Left lung (tissue), 10 donors: ENCODE measurements around the gene TAAR9. TPM values are rescaled to one million over a fixed set of nuclear protein-coding genes. Genes with fewer than 3 reads are reported as not detected.
"Not testable (repeated sequence)": the region's sequence is repeated elsewhere in the genome, so short reads cannot be mapped to it uniquely, and the experiment has no call there.

Experiments used
- ATAC-seq: fragments of 200-7000 bp; cut with Tn5 transposase; one replicate; pipeline ENCODE4 v1.9.1; 2020; ENCODE audit warnings: moderate library complexity
- DNase-seq, 4 donors: peaks; one replicate each; pipeline ENCODE4 v3.0.0-alpha.2; 2013 to 2020
- H3K27ac ChIP-seq, 2 donors: fragments of 200-600 bp; sonication (generic) in 1 of 2; one replicate each; pipeline versions ENCODE4 v1.5.0 to v1.8.0; 2020 to 2021
- H3K27me3 ChIP-seq, 2 donors: fragments of 200-600 bp; sonication (generic) in 1 of 2; one replicate each; pipeline versions ENCODE4 v1.5.0 to v1.8.0; 2020 to 2021
- H3K36me3 ChIP-seq, 2 donors: fragments of 200-600 bp; sonication (generic) in 1 of 2; one replicate each; pipeline versions ENCODE4 v1.5.0 to v1.8.0; 2020 to 2021
- H3K4me1 ChIP-seq, 2 donors: fragments of 200-600 bp; one replicate each; pipeline ENCODE4 v1.8.0; 2021
- H3K4me3 ChIP-seq, 2 donors: fragments of 200-600 bp; sonication (generic) in 1 of 2; one replicate each; pipeline versions ENCODE4 v1.5.0 to v1.8.0; 2020 to 2021; ENCODE audit warnings: mild to moderate bottlenecking in 1 of 2
- H3K9me3 ChIP-seq, 2 donors: fragments of 200-600 bp; sonication (generic) in 1 of 2; one replicate each; pipeline versions ENCODE4 v1.5.0 to v1.8.0; 2020 to 2021
- intact Hi-C, 2 donors: fragments of 100-400 bp; cut with DNase I; formaldehyde crosslinking; loops; one replicate each; pipeline versions ENCODE4 v1.11.2 to v1.14.2; 2022
- polyA plus RNA-seq, 6 donors: library from polyadenylated mRNA; unstranded; fragments of 120-200 nt; gene quantifications; one replicate each; pipeline ENCODE4 v1.2.1, GENCODE V29; 2013; ENCODE audit not compliant: insufficient read length in 6 of 6
- total RNA-seq, 2 donors: library from RNA; stranded (reverse); fragmentation: NEBNext Ultra II Directional; extraction: Animal tissue kit (Norgen Biotek cat#: 25700); gene quantifications; one replicate each; pipeline ENCODE4 v1.2.1, GENCODE V29; 2021
- TF ChIP-seq, protein P1 (sequence below), 2 donors: fragments of 200-600 bp; sonication (generic) in 1 of 2; IDR thresholded peaks; one replicate each; pipeline versions ENCODE4 v1.5.0 to v1.8.0; 2021; ENCODE audit warnings: antibody characterized with exemption in 2 of 2
- donor health status: DM: no; HTN: yes; CAD: no.
- donor health status: DM: no; HTN: no; CAD: no.

The TAAR9 gene
- total and polyA plus RNA-seq, 8 donors, result not detected

GRCh38 chr6:132544826-132545225 lies 6.7 kb downstream of the TAAR9 start:
- intact Hi-C loops, result no loop called here
- DNase-seq (no peak), ATAC-seq (no peak)
- Histone ChIP-seq H3K27me3 (peaks cover 19 to 22% of the 10 kb centered on the region in 2 donors), H3K36me3 (no peaks in the 10 kb centered on the region), H3K9me3 (no peaks in the 10 kb centered on the region), H3K4me3 (no peak overlapping the region), H3K27ac (no peak overlapping the region), H3K4me1 (no peaks in the 10 kb centered on the region)
- TF ChIP-seq, protein P1, sequence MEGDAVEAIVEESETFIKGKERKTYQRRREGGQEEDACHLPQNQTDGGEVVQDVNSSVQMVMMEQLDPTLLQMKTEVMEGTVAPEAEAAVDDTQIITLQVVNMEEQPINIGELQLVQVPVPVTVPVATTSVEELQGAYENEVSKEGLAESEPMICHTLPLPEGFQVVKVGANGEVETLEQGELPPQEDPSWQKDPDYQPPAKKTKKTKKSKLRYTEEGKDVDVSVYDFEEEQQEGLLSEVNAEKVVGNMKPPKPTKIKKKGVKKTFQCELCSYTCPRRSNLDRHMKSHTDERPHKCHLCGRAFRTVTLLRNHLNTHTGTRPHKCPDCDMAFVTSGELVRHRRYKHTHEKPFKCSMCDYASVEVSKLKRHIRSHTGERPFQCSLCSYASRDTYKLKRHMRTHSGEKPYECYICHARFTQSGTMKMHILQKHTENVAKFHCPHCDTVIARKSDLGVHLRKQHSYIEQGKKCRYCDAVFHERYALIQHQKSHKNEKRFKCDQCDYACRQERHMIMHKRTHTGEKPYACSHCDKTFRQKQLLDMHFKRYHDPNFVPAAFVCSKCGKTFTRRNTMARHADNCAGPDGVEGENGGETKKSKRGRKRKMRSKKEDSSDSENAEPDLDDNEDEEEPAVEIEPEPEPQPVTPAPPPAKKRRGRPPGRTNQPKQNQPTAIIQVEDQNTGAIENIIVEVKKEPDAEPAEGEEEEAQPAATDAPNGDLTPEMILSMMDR (IDR thresholded peaks at IDR 0.05), result no peak

- TF ChIP-seq, protein P1 (IDR thresholded peaks at IDR 0.05), result no peak
- H3K9me3 ChIP-seq, result no peaks in the 10 kb centered on the region
- no peak overlapping the region for H3K27ac ChIP-seq
- no peaks in the 10 kb centered on the region for H3K27me3 ChIP-seq
- no peak overlapping the region for H3K4me3 ChIP-seq
- intact Hi-C loops, result no loop called here
- no peaks in the 10 kb centered on the region for H3K36me3 ChIP-seq
- DNase-seq, result no peak
- H3K4me1 ChIP-seq, result no peaks in the 10 kb centered on the region
- ATAC-seq, result no peak
Observed at GRCh38 chr6:132548746-132549463, 10.8 kb downstream of the TAAR9 start.

DNA sequence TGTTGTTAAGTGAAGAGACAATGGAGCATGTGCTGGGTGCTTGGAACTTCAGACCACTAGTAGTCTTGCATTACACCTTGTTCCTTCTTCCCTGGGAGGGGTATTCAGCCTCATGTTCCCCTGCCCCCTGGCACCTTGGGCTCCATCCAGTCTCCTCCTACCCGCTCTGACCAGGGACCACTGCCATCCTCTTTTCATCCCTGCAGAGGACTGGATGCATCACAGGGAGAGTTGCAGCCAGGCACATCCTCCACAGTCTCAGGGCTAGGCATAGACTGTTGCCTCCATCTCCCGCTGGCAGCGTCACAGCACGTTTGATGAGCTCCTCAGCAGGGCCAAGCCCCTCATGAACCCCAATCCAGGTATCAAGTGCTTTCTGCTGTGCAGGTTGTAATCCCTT lies 13.1 kb downstream of the TAAR9 start:
- no peak for ATAC-seq
- Histone ChIP-seq H3K9me3 (no peaks in the 10 kb centered on the region), H3K27ac (no peak overlapping the region), H3K4me1 (no peaks in the 10 kb centered on the region), H3K27me3 (peaks cover 0 to 5% of the 10 kb centered on the region in 2 donors), H3K4me3 (no peak overlapping the region), H3K36me3 (no peaks in the 10 kb centered on the region)
- TF ChIP-seq, protein P1 (IDR thresholded peaks at IDR 0.05), result no peak
- no peak for DNase-seq
- intact Hi-C loops, result no loop called here

DNA sequence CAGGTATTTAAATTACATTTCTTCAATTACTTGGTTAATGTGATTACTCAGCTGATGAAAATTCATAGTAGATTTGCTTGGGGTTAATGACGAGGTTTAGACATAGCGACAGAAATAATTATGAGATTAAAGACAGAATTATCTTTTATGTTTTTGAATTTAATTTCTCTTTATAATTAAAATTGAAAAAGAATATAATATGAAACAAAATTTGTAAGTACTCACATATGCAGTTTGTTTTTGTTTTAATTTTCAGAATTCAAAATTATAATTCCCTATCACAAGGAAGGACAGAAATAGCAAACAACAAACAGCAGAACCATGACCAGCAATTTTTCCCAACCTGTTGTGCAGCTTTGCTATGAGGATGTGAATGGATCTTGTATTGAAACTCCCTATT lies 14.3 kb downstream of the TAAR9 start, which contains the start of gene TAAR8:
Gene TAAR8, plus strand, starts transcription at position 301 of the 400 bp plus-strand sequence. Its CDS starts 21 bp downstream, at position 322.
- intact Hi-C loops, result no loop called here

DNA sequence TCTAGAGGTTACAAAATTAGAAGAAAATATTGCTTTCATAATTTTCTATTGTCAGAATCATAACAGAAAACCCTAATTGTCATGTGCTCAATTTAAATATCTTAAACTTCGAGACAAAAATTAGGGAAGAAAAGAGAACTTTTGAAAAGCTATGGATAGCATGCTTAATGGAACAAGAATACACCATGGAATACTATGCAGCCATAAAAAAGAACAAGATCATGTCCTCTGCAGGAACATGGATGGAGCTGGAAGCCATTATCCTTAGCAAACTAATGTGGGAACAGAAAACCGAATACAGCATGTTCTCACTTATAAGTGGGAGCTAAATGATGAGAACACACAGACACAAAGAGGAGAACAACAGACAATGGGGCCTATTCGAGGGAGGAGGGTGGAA lies 22.0 kb downstream of the TAAR9 start:
- H3K9me3 ChIP-seq, H3K36me3 ChIP-seq, intact Hi-C loops, H3K27ac ChIP-seq, ATAC-seq, DNase-seq, H3K4me3 ChIP-seq, H3K27me3 ChIP-seq, H3K4me1 ChIP-seq: not testable (repeated sequence)

More for the DNA sequence above, 14.3 kb downstream of the TAAR9 start, which contains the start of gene TAAR8:
- no peak within 1 kb of the TSS for H3K27ac ChIP-seq
- H3K9me3 ChIP-seq, result no peaks in the 10 kb centered on the region
- peaks cover 0 to 5% of the 10 kb centered on the region in 2 donors for H3K27me3 ChIP-seq
- no peaks in the 10 kb centered on the region for H3K4me1 ChIP-seq
- DNase-seq (no peak), ATAC-seq (no peak)
- TF ChIP-seq, protein P1 (IDR thresholded peaks at IDR 0.05), result no peak
- no peak within 1 kb of the TSS for H3K4me3 ChIP-seq
- no peaks in the 10 kb centered on the region for H3K36me3 ChIP-seq
